Measurements from ENCODE around the gene ARFIP2.

GRCh38 chr11:6497069-6497839, 16.1 kb upstream of the ARFIP2 start, which contains the start of gene DNHD1:
- TF ChIP-seq CTCF (conservative IDR thresholded peaks at IDR 0.05; ENCODE audit: low read depth, low read length): no peak
- no peak for TF ChIP-seq EZH2 (IDR thresholded peaks at IDR 0.05; ENCODE audit: low read length, unreplicated experiment)
